HUES48 (cell line): ENCODE data around the gene TIPIN.
"Not testable (repeated sequence)": the region's sequence is repeated elsewhere in the genome, so short reads cannot be mapped to it uniquely, and the experiment has no call there.

Experiments
- H3K27ac ChIP-seq: one replicate; pipeline ENCODE4 v1.7.0; 2013; ENCODE audit warnings: low read depth, low read length, inconsistent platforms
- H3K27me3 ChIP-seq: 2 replicates; pipeline ENCODE4 v1.6.1; 2013; ENCODE audit warnings: mild to moderate bottlenecking, low read length; ENCODE audit not compliant: control insufficient read depth, insufficient read depth
- H3K36me3 ChIP-seq: 2 replicates; pipeline ENCODE4 v1.6.1; 2013; ENCODE audit warnings: low read length; ENCODE audit not compliant: control insufficient read depth, insufficient read depth
- H3K4me1 ChIP-seq: 2 replicates; pipeline ENCODE4 v1.6.1; 2013; ENCODE audit warnings: mild to moderate bottlenecking, low read length; ENCODE audit not compliant: control insufficient read depth, insufficient read depth
- H3K4me3 ChIP-seq: 2 replicates; pipeline ENCODE4 v1.5.1; 2013; ENCODE audit warnings: mild to moderate bottlenecking, low read depth, low read length
- H3K9ac ChIP-seq: 2 replicates; pipeline ENCODE4 v1.6.1; 2013; ENCODE audit warnings: mild to moderate bottlenecking, low read depth, low read length, moderate library complexity
- H3K9me3 ChIP-seq: 2 replicates; pipeline ENCODE4 v1.6.1; 2013; ENCODE audit warnings: low read length; ENCODE audit not compliant: control insufficient read depth, insufficient read depth

TIPIN gene

GRCh38 chr15:66381376-66381775, 24.9 kb upstream of the TIPIN start:
- H3K36me3 ChIP-seq, H3K4me1 ChIP-seq, H3K4me3 ChIP-seq, H3K9me3 ChIP-seq, H3K27ac ChIP-seq, H3K27me3 ChIP-seq, H3K9ac ChIP-seq: not testable (repeated sequence)

- H3K4me1 ChIP-seq = no peaks in the 10 kb centered on the region
- no peak overlapping the region for H3K27ac ChIP-seq
- no peaks in the 10 kb centered on the region for H3K9me3 ChIP-seq
- H3K36me3 ChIP-seq = no peaks in the 10 kb centered on the region
- no peak overlapping the region for H3K9ac ChIP-seq
- H3K4me3 ChIP-seq = no peak overlapping the region
- no peaks in the 10 kb centered on the region for H3K27me3 ChIP-seq
Measured at GRCh38 chr15:66378814-66379430, 22.4 kb upstream of the TIPIN start.

DNA sequence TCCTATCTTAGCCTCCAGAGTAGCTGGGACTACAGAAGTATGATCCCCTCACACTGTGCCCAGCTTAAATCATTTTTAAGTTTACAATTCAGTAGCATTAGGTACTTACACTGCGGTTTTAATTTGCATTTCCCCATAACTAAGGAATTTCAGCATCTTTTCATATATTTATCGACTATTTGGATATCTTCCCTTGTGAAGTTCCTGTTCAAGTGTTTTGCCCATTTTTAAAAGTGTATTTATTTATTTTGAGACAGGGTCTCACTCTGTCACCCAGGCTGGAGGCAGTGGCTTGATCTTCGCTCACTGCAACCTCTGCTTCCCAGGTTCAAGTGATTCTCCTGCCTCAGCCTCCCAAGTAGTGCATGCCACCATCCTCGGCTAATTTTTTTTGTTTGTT, 17.7 kb upstream of the TIPIN start:
- Histone ChIP-seq H3K27me3 (no peaks in the 10 kb centered on the region), H3K36me3 (no peaks in the 10 kb centered on the region), H3K4me1 (peaks cover 8% of the 10 kb centered on the region), H3K4me3 (no peak overlapping the region), H3K9ac (no peak overlapping the region), H3K27ac (no peak overlapping the region), H3K9me3 (no peaks in the 10 kb centered on the region)

GRCh38 chr15:66369773-66370651, 13.5 kb upstream of the TIPIN start:
- Histone ChIP-seq H3K9me3 (no peaks in the 10 kb centered on the region), H3K9ac (no peak overlapping the region), H3K27ac (peak overlapping the region; percentile 34), H3K4me1 (peaks cover 8% of the 10 kb centered on the region), H3K27me3 (no peaks in the 10 kb centered on the region), H3K36me3 (no peaks in the 10 kb centered on the region), H3K4me3 (no peak overlapping the region)

- Histone ChIP-seq H3K27me3 (no peaks in the 10 kb centered on the region), H3K4me1 (peaks cover 6% of the 10 kb centered on the region), H3K9me3 (no peaks in the 10 kb centered on the region), H3K4me3 (no peak overlapping the region), H3K9ac (no peak overlapping the region), H3K27ac (no peak overlapping the region), H3K36me3 (no peaks in the 10 kb centered on the region)
Measured at GRCh38 chr15:66364944-66365528, 8.6 kb upstream of the TIPIN start.

DNA sequence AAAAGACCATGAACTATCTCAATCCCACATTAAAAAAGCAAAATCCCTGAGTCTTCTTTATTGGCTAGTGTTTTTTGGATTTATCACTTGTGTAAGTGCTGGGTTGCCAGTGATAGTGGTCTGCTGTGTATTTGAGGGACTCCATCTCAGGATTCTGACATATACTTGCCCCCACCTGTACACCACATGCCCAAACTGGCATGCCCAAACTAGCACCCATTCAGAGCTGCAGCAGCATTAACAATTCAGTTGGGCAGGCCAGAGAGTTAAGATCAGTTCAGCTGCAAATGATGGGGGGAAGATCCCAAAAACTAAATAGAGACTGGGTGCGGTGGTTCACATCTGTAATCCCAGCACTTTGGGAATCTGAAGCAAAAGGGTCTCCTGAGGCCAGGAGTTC, 6.3 kb upstream of the TIPIN start:
- Histone ChIP-seq H3K9me3 (no peaks in the 10 kb centered on the region), H3K27ac (no peak overlapping the region), H3K27me3 (no peaks in the 10 kb centered on the region)

GRCh38 chr15:66361745-66362460, 5.4 kb upstream of the TIPIN start:
- not testable (repeated sequence) for H3K9ac ChIP-seq, H3K27me3 ChIP-seq, H3K27ac ChIP-seq, H3K36me3 ChIP-seq, H3K4me1 ChIP-seq, H3K9me3 ChIP-seq, H3K4me3 ChIP-seq

More for the DNA sequence above, 6.3 kb upstream of the TIPIN start:
- Histone ChIP-seq H3K4me1 (no peaks in the 10 kb centered on the region), H3K9ac (no peak overlapping the region), H3K36me3 (no peaks in the 10 kb centered on the region), H3K4me3 (no peak overlapping the region)

DNA sequence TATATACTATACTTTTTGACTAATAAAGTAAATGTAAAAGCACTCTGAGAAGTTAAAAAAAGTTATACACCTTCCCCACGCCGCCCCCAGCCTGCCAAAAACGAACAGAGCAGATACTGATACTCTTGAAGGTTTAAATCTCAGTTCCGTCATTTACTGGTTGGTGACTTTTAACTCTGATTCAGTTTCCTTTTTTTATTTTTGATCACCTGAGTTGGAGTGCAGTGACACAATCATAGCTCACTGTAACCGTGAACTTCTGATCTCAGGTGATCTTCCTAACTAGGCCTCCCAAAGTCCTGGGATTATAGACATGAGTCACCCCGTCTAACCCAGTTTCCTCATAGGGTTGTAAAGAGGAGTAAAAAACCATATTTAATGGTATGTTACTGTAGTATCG, 3.3 kb upstream of the TIPIN start:
- Histone ChIP-seq H3K27me3 (no peaks in the 10 kb centered on the region), H3K9me3 (no peaks in the 10 kb centered on the region), H3K9ac (no peak overlapping the region)

DNA sequence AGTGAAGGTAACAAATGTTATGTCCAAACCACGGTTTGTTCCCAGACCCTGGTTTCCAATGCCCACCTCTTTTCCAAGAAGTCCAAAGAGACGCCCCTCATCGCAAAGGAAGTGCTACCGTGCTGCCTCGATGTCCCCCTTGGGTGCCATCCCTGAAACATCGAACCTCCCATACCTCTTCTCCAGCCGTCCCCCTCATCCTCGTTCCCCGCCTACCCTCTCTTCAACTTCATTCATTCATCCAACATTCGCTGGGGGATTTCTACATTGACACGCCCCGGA, 467 bp downstream of the TIPIN start:
- Histone ChIP-seq H3K36me3 (peaks cover 18% of the 10 kb centered on the region), H3K27me3 (no peaks in the 10 kb centered on the region), H3K9ac (peak overlapping the region; percentile 94), H3K4me1 (0 out of 2 replicates have a peak, but pooled peaks cover 6% of the 10 kb centered on the region), H3K4me3 (peak overlapping the region; percentile 97), H3K27ac (peak overlapping the region; percentile 77), H3K9me3 (no peaks in the 10 kb centered on the region)

More for the DNA sequence above, 3.3 kb upstream of the TIPIN start:
- H3K4me1 ChIP-seq = 0 out of 2 replicates have a peak, but pooled peaks cover 6% of the 10 kb centered on the region
- no peak overlapping the region for H3K27ac ChIP-seq
- no peak overlapping the region for H3K4me3 ChIP-seq
- H3K36me3 ChIP-seq = no peaks in the 10 kb centered on the region

GRCh38 chr15:66348530-66348929, 8.0 kb downstream of the TIPIN start:
- not testable (repeated sequence) for H3K27me3 ChIP-seq, H3K4me3 ChIP-seq, H3K4me1 ChIP-seq, H3K27ac ChIP-seq, H3K9ac ChIP-seq, H3K9me3 ChIP-seq
- H3K36me3 ChIP-seq = peaks cover 65% of the 10 kb centered on the region

GRCh38 chr15:66328771-66329170, 27.7 kb downstream of the TIPIN start:
- no peaks in the 10 kb centered on the region for H3K27me3 ChIP-seq
- no peak overlapping the region for H3K4me3 ChIP-seq
- peaks cover 82% of the 10 kb centered on the region for H3K36me3 ChIP-seq

More at GRCh38 chr15:66328771-66329170, 27.7 kb downstream of the TIPIN start:
- Histone ChIP-seq H3K9me3 (no peaks in the 10 kb centered on the region), H3K4me1 (no peaks in the 10 kb centered on the region), H3K27ac (no peak overlapping the region), H3K9ac (no peak overlapping the region)
